ENCODE measurements around the gene RFNG.

DNA sequence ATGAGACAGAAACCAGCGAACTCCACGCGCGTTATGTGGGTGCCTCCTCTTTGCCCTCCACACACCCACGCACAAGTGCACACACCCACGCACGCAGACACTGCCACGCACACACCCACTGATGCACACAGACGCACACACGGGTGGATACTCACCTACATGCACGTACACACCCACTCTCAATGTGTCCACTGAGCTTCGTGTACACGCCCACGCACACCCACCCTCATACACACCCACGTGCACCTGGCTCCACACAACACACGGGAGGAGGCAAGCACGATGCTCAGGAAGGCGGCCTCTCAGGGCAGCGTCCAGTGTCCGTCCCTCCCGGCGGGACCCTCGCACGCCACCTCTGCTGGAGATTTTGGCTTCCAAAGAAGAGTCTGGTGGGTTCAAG lies 4.2 kb downstream of the RFNG start:
- TF ChIP-seq, protein P1, sequence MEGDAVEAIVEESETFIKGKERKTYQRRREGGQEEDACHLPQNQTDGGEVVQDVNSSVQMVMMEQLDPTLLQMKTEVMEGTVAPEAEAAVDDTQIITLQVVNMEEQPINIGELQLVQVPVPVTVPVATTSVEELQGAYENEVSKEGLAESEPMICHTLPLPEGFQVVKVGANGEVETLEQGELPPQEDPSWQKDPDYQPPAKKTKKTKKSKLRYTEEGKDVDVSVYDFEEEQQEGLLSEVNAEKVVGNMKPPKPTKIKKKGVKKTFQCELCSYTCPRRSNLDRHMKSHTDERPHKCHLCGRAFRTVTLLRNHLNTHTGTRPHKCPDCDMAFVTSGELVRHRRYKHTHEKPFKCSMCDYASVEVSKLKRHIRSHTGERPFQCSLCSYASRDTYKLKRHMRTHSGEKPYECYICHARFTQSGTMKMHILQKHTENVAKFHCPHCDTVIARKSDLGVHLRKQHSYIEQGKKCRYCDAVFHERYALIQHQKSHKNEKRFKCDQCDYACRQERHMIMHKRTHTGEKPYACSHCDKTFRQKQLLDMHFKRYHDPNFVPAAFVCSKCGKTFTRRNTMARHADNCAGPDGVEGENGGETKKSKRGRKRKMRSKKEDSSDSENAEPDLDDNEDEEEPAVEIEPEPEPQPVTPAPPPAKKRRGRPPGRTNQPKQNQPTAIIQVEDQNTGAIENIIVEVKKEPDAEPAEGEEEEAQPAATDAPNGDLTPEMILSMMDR (IDR thresholded peaks at IDR 0.05) = no peak
- no peak for TF ChIP-seq POLR2A (IDR thresholded peaks at IDR 0.05)

All from right lobe of liver (tissue), 4 donors.